Panc1 (cell line): ENCODE data around the gene MACROD2. TPM values are rescaled to one million over a fixed set of nuclear protein-coding genes. Genes with fewer than 3 reads are reported as not detected.

Source experiments
- ATAC-seq: fragments of 200-7000 bp; cut with Tn5 transposase; 2 replicates; pipeline ENCODE4 v1.9.1; 2020; ENCODE audit warnings: mild to moderate bottlenecking, moderate library complexity
- BruUV-seq: library from RNA; stranded (reverse); fragments of 400-500 nt; replicated peaks from 2 replicates; lab custom pipeline; 2021; lab: Mats Ljungman, UMichigan
- CTCF ChIA-PET: fragments of 300-600 bp; sonication (Branson Sonifier 250); formaldehyde crosslinking; loops from one replicate; lab custom pipeline; 2022; ENCODE audit warnings: antibody characterized with exemption; lab: Charles Lee
- POLR2A ChIA-PET: fragments of 300-600 bp; sonication (Branson Sonifier 250); formaldehyde crosslinking; loops from one replicate; lab custom pipeline; 2022; ENCODE audit warnings: antibody characterized with exemption; lab: Charles Lee
- DNase-seq: peaks from one replicate; pipeline ENCODE4 v3.0.0-alpha.2; 2010; ENCODE audit warnings: low read depth, low spot score
- H3K27ac ChIP-seq: 2 replicates; pipeline ENCODE4 v1.5.1; 2011; ENCODE audit warnings: mild to moderate bottlenecking, low read length, inconsistent platforms
- H3K27me3 ChIP-seq: fragments of 200-500 bp; sonication (Bioruptor generic); 2 replicates; pipeline ENCODE4 v1.6.0; 2014; ENCODE audit warnings: low read length, inconsistent platforms; ENCODE audit not compliant: control insufficient read depth, insufficient read depth
- H3K36me3 ChIP-seq: fragments of 200-500 bp; sonication (Bioruptor generic); 2 replicates; pipeline ENCODE4 v1.5.1; 2014; ENCODE audit warnings: inconsistent platforms, mild to moderate bottlenecking, low read length, moderate library complexity; ENCODE audit not compliant: control insufficient read depth, insufficient read depth
- H3K4me1 ChIP-seq: 2 replicates; pipeline ENCODE4 v1.5.1; 2011; ENCODE audit warnings: inconsistent platforms, mild to moderate bottlenecking, low read length, moderate library complexity; ENCODE audit not compliant: control insufficient read depth, insufficient read depth
- H3K4me3 ChIP-seq, 2 experiments: 2 replicates each; pipeline ENCODE4 v1.5.1; 2011 to 2012; ENCODE audit warnings: low read depth in 2 of 2, low read length in 2 of 2, mild to moderate bottlenecking in 2 of 2, inconsistent platforms in 1 of 2, moderate library complexity in 1 of 2
- H3K9me3 ChIP-seq: fragments of 200-500 bp; sonication (Bioruptor generic); 2 replicates; pipeline ENCODE4 v1.5.1; 2014; ENCODE audit warnings: low read depth, mild to moderate bottlenecking, inconsistent platforms, low read length, moderate library complexity; ENCODE audit not compliant: control insufficient read depth, insufficient read depth
- CTCF ChIP-seq: fragments of 450-650 bp; IDR thresholded peaks from 2 replicates; pipeline ENCODE4 v1.5.1; 2017; ENCODE audit warnings: mild to moderate bottlenecking
- POLR2AphosphoS5 ChIP-seq: IDR thresholded peaks from 2 replicates; pipeline ENCODE4 v1.6.1; 2012; ENCODE audit warnings: mild to moderate bottlenecking, low read depth, low read length, moderate library complexity
- SIN3A ChIP-seq: IDR thresholded peaks from 2 replicates; pipeline ENCODE4 v1.6.1; 2012; ENCODE audit warnings: low read depth, mild to moderate bottlenecking, low read length, moderate library complexity, borderline replicate concordance; ENCODE audit not compliant: insufficient read depth
- TCF7L2 ChIP-seq: IDR thresholded peaks from 2 replicates; pipeline ENCODE4 v1.6.1; 2011; ENCODE audit warnings: mild to moderate bottlenecking, low read depth, low read length, inconsistent platforms
- in situ Hi-C: cut with HindIII; loops from 2 replicates; pipeline ENCODE4 v1.10.0; 2016; ENCODE audit warnings: low sequenced_read_pairs, low pct_unique_long_range_greater_than_20kb
- intact Hi-C: fragments of 100-400 bp; cut with micrococcal nuclease; formaldehyde crosslinking; loops from one replicate; pipeline ENCODE4 v1.10.0; 2022; ENCODE audit not compliant: unreplicated experiment
- total RNA-seq: library from RNA; stranded (reverse); gene quantifications from one replicate; pipeline ENCODE4 v1.2.1, GENCODE V29; 2021; ENCODE audit not compliant: unreplicated experiment
- TF ChIP-seq, protein P1 (sequence below), 2 experiments: IDR thresholded peaks; 2 replicates each; pipeline ENCODE4 v1.6.1; 2011 to 2012; ENCODE audit warnings: low read depth in 2 of 2, control low read depth in 1 of 2, low read length in 1 of 2, mild to moderate bottlenecking in 1 of 2, moderate library complexity in 1 of 2; ENCODE audit not compliant: insufficient read depth in 1 of 2

MACROD2 gene
- total RNA-seq, 1 experiment from 2014 or later, result 1.2 TPM

DNA sequence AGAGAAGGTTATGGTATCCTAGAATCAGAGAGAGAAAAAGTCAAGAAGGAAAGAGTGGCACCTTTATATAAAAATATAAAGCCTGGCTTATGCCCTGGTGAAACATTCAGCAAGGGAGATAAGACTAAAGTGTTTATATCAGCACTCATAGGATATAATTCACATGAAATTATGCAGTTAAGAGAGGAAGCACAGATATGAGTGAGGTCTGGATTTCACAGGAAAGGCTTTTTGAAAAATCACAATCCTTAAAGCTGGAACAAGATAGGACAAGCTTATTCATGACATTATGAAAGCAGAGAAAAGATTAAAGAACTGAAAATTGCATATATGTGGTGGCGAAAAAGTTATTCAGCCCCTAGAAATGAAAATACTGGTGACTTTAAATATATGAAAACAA is 523.3 kb downstream of the MACROD2 start:
- POLR2A ChIA-PET, result no interaction called here
- DNase-seq (no peak), ATAC-seq (no peak)
- BruUV-seq, result no TSS peak
- in situ Hi-C loops (no loop called here), intact Hi-C loops (no loop called here)
- CTCF ChIA-PET, result no interaction called here
- no peak overlapping the region for H3K27ac ChIP-seq
- H3K9me3 ChIP-seq, result no peaks in the 10 kb centered on the region
- no peak overlapping the region for H3K4me3 ChIP-seq
- H3K27me3 ChIP-seq, result no peaks in the 10 kb centered on the region
- no peak for TF ChIP-seq SIN3A
- TF ChIP-seq, protein P1, sequence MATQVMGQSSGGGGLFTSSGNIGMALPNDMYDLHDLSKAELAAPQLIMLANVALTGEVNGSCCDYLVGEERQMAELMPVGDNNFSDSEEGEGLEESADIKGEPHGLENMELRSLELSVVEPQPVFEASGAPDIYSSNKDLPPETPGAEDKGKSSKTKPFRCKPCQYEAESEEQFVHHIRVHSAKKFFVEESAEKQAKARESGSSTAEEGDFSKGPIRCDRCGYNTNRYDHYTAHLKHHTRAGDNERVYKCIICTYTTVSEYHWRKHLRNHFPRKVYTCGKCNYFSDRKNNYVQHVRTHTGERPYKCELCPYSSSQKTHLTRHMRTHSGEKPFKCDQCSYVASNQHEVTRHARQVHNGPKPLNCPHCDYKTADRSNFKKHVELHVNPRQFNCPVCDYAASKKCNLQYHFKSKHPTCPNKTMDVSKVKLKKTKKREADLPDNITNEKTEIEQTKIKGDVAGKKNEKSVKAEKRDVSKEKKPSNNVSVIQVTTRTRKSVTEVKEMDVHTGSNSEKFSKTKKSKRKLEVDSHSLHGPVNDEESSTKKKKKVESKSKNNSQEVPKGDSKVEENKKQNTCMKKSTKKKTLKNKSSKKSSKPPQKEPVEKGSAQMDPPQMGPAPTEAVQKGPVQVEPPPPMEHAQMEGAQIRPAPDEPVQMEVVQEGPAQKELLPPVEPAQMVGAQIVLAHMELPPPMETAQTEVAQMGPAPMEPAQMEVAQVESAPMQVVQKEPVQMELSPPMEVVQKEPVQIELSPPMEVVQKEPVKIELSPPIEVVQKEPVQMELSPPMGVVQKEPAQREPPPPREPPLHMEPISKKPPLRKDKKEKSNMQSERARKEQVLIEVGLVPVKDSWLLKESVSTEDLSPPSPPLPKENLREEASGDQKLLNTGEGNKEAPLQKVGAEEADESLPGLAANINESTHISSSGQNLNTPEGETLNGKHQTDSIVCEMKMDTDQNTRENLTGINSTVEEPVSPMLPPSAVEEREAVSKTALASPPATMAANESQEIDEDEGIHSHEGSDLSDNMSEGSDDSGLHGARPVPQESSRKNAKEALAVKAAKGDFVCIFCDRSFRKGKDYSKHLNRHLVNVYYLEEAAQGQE (IDR thresholded peaks at IDR 0.05; ENCODE audit: insufficient read depth in 1 of 2, low read depth in 2 of 2, low read length in 1 of 2), result no peak
- no peak for TF ChIP-seq TCF7L2
- TF ChIP-seq CTCF, result no peak
- no peak for TF ChIP-seq POLR2AphosphoS5
- no peaks in the 10 kb centered on the region for H3K4me1 ChIP-seq
- no peaks in the 10 kb centered on the region for H3K36me3 ChIP-seq

- ATAC-seq (no peak), DNase-seq (no peak)
- Histone ChIP-seq H3K27me3 (no peaks in the 10 kb centered on the region), H3K9me3 (no peaks in the 10 kb centered on the region), H3K4me3 (no peak overlapping the region), H3K27ac (no peak overlapping the region), H3K4me1 (no peaks in the 10 kb centered on the region), H3K36me3 (no peaks in the 10 kb centered on the region)
- CTCF ChIA-PET, result no interaction called here
- intact Hi-C loops (no loop called here), in situ Hi-C loops (no loop called here)
- TF ChIP-seq SIN3A, result no peak
- no peak for TF ChIP-seq CTCF
- TF ChIP-seq TCF7L2, result no peak
- no peak for TF ChIP-seq POLR2AphosphoS5
- TF ChIP-seq, protein P1 (IDR thresholded peaks at IDR 0.05; ENCODE audit: insufficient read depth in 1 of 2, low read depth in 2 of 2, low read length in 1 of 2), result no peak
- POLR2A ChIA-PET, result no interaction called here
- BruUV-seq, result no TSS peak
Observed at GRCh38 chr20:14521016-14521415, 525.7 kb downstream of the MACROD2 start.
